Esophagus muscularis mucosa (tissue), 4 donors: ENCODE results near the gene PRSS21. TPM values are rescaled to one million over a fixed set of nuclear protein-coding genes. Genes with fewer than 3 reads are reported as not detected.

Source experiments
- DNase-seq: peaks from one replicate; pipeline ENCODE4 v3.0.0-alpha.2; 2017; ENCODE audit errors: extremely low spot score
- H3K27ac ChIP-seq, 4 donors: fragments of 200-600 bp; sonication (generic); replicated peaks in 1 of 4; 1 replicate in 3 of 4; 2 replicates in 1 of 4; pipeline ENCODE4 v1.5.1; 2016 to 2019; ENCODE audit warnings: mild to moderate bottlenecking in 1 of 4
- H3K27me3 ChIP-seq, 4 donors: fragments of 200-600 bp; sonication (generic); one replicate each; pipeline versions ENCODE4 v1.5.1 to v1.6.0; 2016 to 2019
- H3K36me3 ChIP-seq, 4 donors: fragments of 200-600 bp; sonication (generic); one replicate each; pipeline ENCODE4 v1.5.1; 2016 to 2019
- H3K4me1 ChIP-seq, 4 donors: fragments of 200-600 bp; sonication (generic); one replicate each; pipeline ENCODE4 v1.5.1; 2016 to 2019
- H3K4me3 ChIP-seq, 4 donors: fragments of 200-600 bp; sonication (generic); 1 replicate in 2 of 4; 2 replicates in 2 of 4; pipeline ENCODE4 v1.5.1; 2016 to 2019; ENCODE audit warnings: mild to moderate bottlenecking in 4 of 4, moderate library complexity in 1 of 4
- H3K9me3 ChIP-seq, 4 donors: fragments of 200-600 bp; sonication (generic); 1 replicate in 3 of 4; 2 replicates in 1 of 4; pipeline ENCODE4 v1.5.1; 2016 to 2019
- EP300 ChIP-seq: sonication (generic); formaldehyde crosslinking; IDR thresholded peaks from one replicate; pipeline ENCODE4 v1.6.1; 2017; ENCODE audit warnings: antibody characterized with exemption
- POLR2A ChIP-seq: fragments of 450-650 bp; IDR thresholded peaks from one replicate; pipeline ENCODE4 v1.6.1; 2017; ENCODE audit warnings: antibody characterized with exemption, moderate library complexity, mild to moderate bottlenecking, low read depth
- POLR2AphosphoS5 ChIP-seq, 2 donors: sonication (generic); formaldehyde crosslinking; IDR thresholded peaks; one replicate each; pipeline ENCODE4 v1.6.1; 2017; ENCODE audit warnings: antibody characterized with exemption in 2 of 2
- WGBS: methylation state at CpG from one replicate; pipeline ENCODE4 v1.1.5; 2018; 5-methylcytosine and 5-hydroxymethylcytosine counted together
- intact Hi-C: fragments of 100-400 bp; cut with DNase I; formaldehyde crosslinking; loops from one replicate; pipeline ENCODE4 v1.15.1; 2023
- total RNA-seq, 4 donors: library from RNA; depleted of rRNA; stranded (reverse); fragments of >200 nt; gene quantifications; one replicate each; pipeline versions ENCODE4 v1.1.0 to v1.2.1, GENCODE V29; 2016
- TF ChIP-seq, protein P1 (sequence below), 3 experiments: fragments of 200-600 bp in 2 of 3; fragments of 450-650 bp in 1 of 3; sonication (generic) in 2 of 3; IDR thresholded peaks; one replicate each; pipeline ENCODE4 v1.5.1; 2017 to 2019; ENCODE audit warnings: antibody characterized with exemption in 3 of 3, mild to moderate bottlenecking in 2 of 3, moderate library complexity in 1 of 3

Gene PRSS21
- total RNA-seq, 4 donors from 2014 or later, result not detected

DNA sequence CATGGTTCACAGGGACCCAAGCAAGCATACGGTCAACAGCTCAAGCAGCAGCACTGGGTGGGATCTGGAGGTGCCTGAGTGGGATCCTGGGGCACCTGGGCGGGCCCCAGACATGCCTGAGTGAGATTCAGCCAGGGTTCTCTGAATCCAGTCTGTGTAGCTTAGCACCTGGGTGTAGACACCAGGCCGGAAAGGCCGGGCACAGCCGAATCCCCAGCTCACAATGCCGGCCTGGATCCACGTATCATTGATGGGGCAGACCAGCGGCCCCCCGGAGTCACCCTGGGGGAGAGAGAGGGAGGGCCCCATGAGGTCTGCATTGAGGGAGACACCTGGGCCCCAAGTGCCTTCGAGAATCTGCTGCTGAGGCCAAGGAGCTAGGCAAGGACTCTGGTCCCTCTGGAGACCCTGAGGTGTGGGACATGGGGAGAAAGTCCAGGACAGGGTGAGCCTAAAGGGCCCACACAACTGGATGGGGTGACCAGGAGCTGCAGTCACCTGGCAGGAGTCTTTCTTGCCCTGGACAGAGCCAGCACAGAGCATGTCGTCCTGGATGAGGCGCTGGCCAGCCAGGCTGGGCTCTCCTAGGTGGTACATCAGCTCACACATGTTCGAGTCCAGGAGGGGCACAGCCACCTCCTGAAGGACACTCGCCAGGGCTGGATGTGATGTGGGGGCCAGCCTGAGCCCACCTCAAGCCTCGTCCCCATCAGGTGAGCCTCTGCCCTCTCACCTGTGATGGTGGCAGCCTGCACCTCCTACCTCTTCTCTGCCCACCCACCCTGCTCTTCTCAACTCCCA lies 22.8 kb downstream of the PRSS21 start:
- Histone ChIP-seq H3K27me3 (peaks cover 0 to 68% (median 2%) of the 10 kb centered on the region in 4 donors), H3K4me3 (no peak overlapping the region), H3K27ac (no peak overlapping the region), H3K4me1 (peaks cover 11 to 23% (median 18%) of the 10 kb centered on the region in 4 donors), H3K36me3 (no peaks in the 10 kb centered on the region), H3K9me3 (no peaks in the 10 kb centered on the region)
- no peak for DNase-seq
- WGBS, result 92% methylated on average over 13 of the region's 15 CpGs
- TF ChIP-seq, protein P1, sequence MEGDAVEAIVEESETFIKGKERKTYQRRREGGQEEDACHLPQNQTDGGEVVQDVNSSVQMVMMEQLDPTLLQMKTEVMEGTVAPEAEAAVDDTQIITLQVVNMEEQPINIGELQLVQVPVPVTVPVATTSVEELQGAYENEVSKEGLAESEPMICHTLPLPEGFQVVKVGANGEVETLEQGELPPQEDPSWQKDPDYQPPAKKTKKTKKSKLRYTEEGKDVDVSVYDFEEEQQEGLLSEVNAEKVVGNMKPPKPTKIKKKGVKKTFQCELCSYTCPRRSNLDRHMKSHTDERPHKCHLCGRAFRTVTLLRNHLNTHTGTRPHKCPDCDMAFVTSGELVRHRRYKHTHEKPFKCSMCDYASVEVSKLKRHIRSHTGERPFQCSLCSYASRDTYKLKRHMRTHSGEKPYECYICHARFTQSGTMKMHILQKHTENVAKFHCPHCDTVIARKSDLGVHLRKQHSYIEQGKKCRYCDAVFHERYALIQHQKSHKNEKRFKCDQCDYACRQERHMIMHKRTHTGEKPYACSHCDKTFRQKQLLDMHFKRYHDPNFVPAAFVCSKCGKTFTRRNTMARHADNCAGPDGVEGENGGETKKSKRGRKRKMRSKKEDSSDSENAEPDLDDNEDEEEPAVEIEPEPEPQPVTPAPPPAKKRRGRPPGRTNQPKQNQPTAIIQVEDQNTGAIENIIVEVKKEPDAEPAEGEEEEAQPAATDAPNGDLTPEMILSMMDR (IDR thresholded peaks at IDR 0.05), result no peak
- TF ChIP-seq POLR2AphosphoS5 (IDR thresholded peaks at IDR 0.05), result no peak
- no peak for TF ChIP-seq EP300
- no peak for TF ChIP-seq POLR2A
- intact Hi-C loops, result no loop called here

- H3K27me3 ChIP-seq, result peaks cover 0 to 68% (median 2%) of the 10 kb centered on the region in 4 donors
- no peaks in the 10 kb centered on the region for H3K36me3 ChIP-seq
- 94% methylated on average over 9 of the region's 12 CpGs for WGBS
- no peak overlapping the region for H3K27ac ChIP-seq
- H3K4me1 ChIP-seq, result peaks cover 11 to 18% (median 15%) of the 10 kb centered on the region in 4 donors
- DNase-seq, result no peak
- H3K9me3 ChIP-seq, result no peaks in the 10 kb centered on the region
- no peak for TF ChIP-seq POLR2A
- TF ChIP-seq, protein P1 (IDR thresholded peaks at IDR 0.05), result no peak
- intact Hi-C loops, result no loop called here
- no peak overlapping the region for H3K4me3 ChIP-seq
These were observed 23.9 kb downstream of the PRSS21 start for GRCh38 chr16:2840914-2841313.

DNA sequence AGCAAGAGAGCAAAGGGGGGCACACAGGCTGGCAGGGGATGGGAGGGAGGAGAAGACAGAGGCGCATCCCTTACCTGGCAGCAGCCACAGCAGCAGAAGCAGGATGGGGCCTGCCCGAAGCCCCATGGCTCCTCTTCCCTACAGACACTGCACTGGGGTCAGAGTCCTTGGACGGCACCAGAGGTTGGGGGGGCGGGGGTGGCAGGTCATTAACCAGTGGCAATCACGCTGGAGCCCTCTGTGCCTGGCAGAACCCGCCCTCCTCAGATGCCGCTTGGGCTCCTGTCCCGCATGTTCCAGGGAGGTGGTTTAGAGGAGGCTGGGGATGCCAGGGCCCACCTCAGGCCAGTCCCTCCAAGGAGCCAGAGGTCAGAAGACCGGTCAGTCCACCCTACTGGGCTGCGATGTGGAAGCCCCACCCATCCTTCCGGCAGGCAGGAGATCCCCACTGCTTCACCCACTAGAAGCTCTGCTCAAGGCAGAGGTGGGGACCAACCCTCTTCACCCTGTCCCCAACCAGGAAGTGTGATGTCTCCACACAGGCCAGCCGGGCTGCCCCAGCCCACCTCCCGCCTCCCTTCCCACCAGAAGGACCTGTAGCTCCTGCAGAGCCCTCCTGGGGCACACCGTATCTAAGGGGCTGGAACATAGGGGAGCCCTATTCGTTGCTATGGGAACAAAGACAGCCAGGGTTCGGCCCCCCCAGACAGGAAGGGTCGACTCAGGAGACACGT lies 24.7 kb downstream of the PRSS21 start:
- WGBS, result 92% methylated on average over 8 of the region's 18 CpGs
- intact Hi-C loops, result no loop called here
- Histone ChIP-seq H3K4me1 (peaks cover 11 to 14% (median 13%) of the 10 kb centered on the region in 4 donors), H3K27me3 (peaks cover 0 to 63% (median 2%) of the 10 kb centered on the region in 4 donors), H3K4me3 (peak overlapping the region in 3 of 4 donors; percentile 15 to 36 (median 36)), H3K36me3 (no peaks in the 10 kb centered on the region), H3K27ac (no peak overlapping the region), H3K9me3 (no peaks in the 10 kb centered on the region)
- TF ChIP-seq POLR2A (no peak), POLR2AphosphoS5 (IDR thresholded peaks at IDR 0.05) (no peak), EP300 (no peak)
- TF ChIP-seq, protein P1 (IDR thresholded peaks at IDR 0.05), result no peak
- DNase-seq, result no peak

DNA sequence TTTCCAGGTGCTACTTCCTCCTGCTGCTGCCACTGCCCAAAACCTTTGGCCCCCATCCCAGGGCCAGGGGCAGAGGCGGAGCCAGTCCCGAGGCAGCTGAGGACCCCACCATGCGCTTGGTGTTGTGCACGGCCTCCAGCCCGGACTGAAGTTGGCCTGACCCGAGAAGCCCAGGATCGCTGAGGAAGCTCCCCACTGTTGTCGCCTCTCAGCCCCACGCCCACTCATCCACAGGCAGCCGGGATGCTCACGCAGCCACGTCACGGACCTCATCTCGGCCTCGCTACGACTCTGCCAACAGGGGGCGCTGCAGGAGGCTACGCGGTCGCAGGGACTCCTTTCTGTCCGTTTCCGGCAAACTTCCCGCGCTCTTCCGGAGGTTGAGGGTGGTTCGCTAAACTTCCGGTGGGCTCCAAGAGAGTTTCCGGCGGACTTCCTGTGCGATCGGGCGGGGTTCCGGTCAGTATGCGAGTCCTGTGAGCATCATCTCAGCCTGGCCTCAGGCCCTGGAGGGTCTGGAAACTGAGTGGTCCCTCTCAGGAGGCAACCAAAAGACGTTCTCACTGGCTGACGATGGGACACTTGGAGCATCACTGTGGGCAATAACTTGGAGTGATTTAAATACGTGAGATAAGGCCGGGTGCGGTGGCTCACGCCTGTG lies 25.4 kb downstream of the PRSS21 start:
- WGBS, result 41% methylated on average over 19 of the region's 40 CpGs
- Histone ChIP-seq H3K9me3 (no peaks in the 10 kb centered on the region), H3K4me1 (peaks cover 11 to 14% (median 13%) of the 10 kb centered on the region in 4 donors), H3K27me3 (peaks cover 0 to 63% (median 2%) of the 10 kb centered on the region in 4 donors), H3K27ac (peak overlapping the region in 1 of 4 donors; percentile 23), H3K36me3 (no peaks in the 10 kb centered on the region), H3K4me3 (peak overlapping the region; percentile 15 to 46 (median 36))
- intact Hi-C loops, result no loop called here
- TF ChIP-seq, protein P1 (IDR thresholded peaks at IDR 0.05), result peak in 2 of 3 experiments; percentile 18 to 32
- no peak for TF ChIP-seq POLR2A
- peak in 1 of 2 donors; percentile 10 for TF ChIP-seq POLR2AphosphoS5 (IDR thresholded peaks at IDR 0.05)
- no peak for TF ChIP-seq EP300
- DNase-seq, result no peak
